ENCODE measurements around the gene ZBTB3. TPM values are rescaled to one million over a fixed set of nuclear protein-coding genes. Genes with fewer than 3 reads are reported as not detected.
A peak's percentile ranks its signal among the peaks of the same experiment; 100 is the strongest.

ZBTB3 gene
- total and polyA plus RNA-seq, 2 of the 13 experiments (the other 11 are each of a cell fraction or from before 2014, with no cell fraction given): 3.4 to 5.2 TPM

GRCh38 chr11:62727165-62727871 lies 26.6 kb downstream of the ZBTB3 start, which contains the start of gene HNRNPUL2 (continued):
- peak; percentile 86; the same call in 1 of the 2 replicates for TF ChIP-seq XBP1 (CRISPR knock-in tag; IDR thresholded peaks at IDR 0.05)
- no peak for TF ChIP-seq ZFP1 (CRISPR knock-in tag; IDR thresholded peaks at IDR 0.05)
- TF ChIP-seq POLR2G (IDR thresholded peaks at IDR 0.05; ENCODE audit: low read depth, low read length): peak; percentile 94
- TF ChIP-seq KDM6A (CRISPR knock-in tag; IDR thresholded peaks at IDR 0.05; ENCODE audit: low read depth): no peak; the same call in 1 of the 2 replicates
- no peak for TF ChIP-seq SMARCE1 (IDR thresholded peaks at IDR 0.05; ENCODE audit: borderline replicate concordance)
- peak; percentile 85; the same call in 1 of the 2 replicates for TF ChIP-seq SAFB2 (CRISPR knock-in tag; IDR thresholded peaks at IDR 0.05; ENCODE audit: borderline replicate concordance, low read depth)
- TF ChIP-seq ZBTB7A (CRISPR knock-in tag; IDR thresholded peaks at IDR 0.05): peak; percentile 39; the same call in 1 of the 2 replicates
- no peak for TF ChIP-seq CBX2 (IDR thresholded peaks at IDR 0.05; ENCODE audit: low read depth, low read length)
- no peak for TF ChIP-seq CBX2 (CRISPR knock-in tag; IDR thresholded peaks at IDR 0.05; ENCODE audit: low read depth)
- peak; percentile 73; the same call in 1 of the 2 replicates for TF ChIP-seq ZNF230 (CRISPR knock-in tag; IDR thresholded peaks at IDR 0.05)
- TF ChIP-seq ZNF33A (CRISPR knock-in tag; IDR thresholded peaks at IDR 0.05; ENCODE audit: borderline replicate concordance): no peak
- no peak for TF ChIP-seq GFI1 (CRISPR knock-in tag; IDR thresholded peaks at IDR 0.05; ENCODE audit: borderline replicate concordance)
- TF ChIP-seq SIN3B (IDR thresholded peaks at IDR 0.05; ENCODE audit: low read length): no peak; the same call in 1 of the 2 replicates
- no peak for TF ChIP-seq FOXK2 (IDR thresholded peaks at IDR 0.05)
- no peak for TF ChIP-seq DNMT3B (CRISPR knock-in tag; conservative IDR thresholded peaks at IDR 0.05)
- peak; percentile 75 for TF ChIP-seq CBX1 (IDR thresholded peaks at IDR 0.05; ENCODE audit: low read depth)
- TF ChIP-seq NBN (conservative IDR thresholded peaks at IDR 0.05): no peak
- TF ChIP-seq NAIF1 (CRISPR knock-in tag; IDR thresholded peaks at IDR 0.05; ENCODE audit: borderline replicate concordance): no peak
- peak; percentile 80 for TF ChIP-seq ZBTB26 (CRISPR knock-in tag; IDR thresholded peaks at IDR 0.05; ENCODE audit: borderline replicate concordance)
- TF ChIP-seq ZNF430 (CRISPR knock-in tag; IDR thresholded peaks at IDR 0.05): peak; percentile 82
- no peak for TF ChIP-seq TEAD3 (CRISPR knock-in tag; optimal IDR thresholded peaks at IDR 0.05; ENCODE audit: borderline replicate concordance)
- peak; percentile 86 for TF ChIP-seq ZNF329 (CRISPR knock-in tag; IDR thresholded peaks at IDR 0.05; ENCODE audit: low read depth)
- TF ChIP-seq ZFYVE20 (CRISPR knock-in tag; IDR thresholded peaks at IDR 0.05; ENCODE audit: borderline replicate concordance, low read depth): peak; percentile 56; the same call in 1 of the 2 replicates
- peak; percentile 67; the same call in 1 of the 2 replicates for TF ChIP-seq KDM5B (CRISPR knock-in tag; IDR thresholded peaks at IDR 0.05; ENCODE audit: borderline replicate concordance)
- TF ChIP-seq HNRNPK (IDR thresholded peaks at IDR 0.05; ENCODE audit: low read depth, low read length, poor library complexity, severe bottlenecking): peak; percentile 87
- TF ChIP-seq SIX1 (CRISPR knock-in tag; IDR thresholded peaks at IDR 0.05; ENCODE audit: borderline replicate concordance): no peak
- no peak for TF ChIP-seq HNRNPH1 (optimal IDR thresholded peaks at IDR 0.05; ENCODE audit: low read depth, low read length)
- TF ChIP-seq FOXO4 (CRISPR knock-in tag; conservative IDR thresholded peaks at IDR 0.05): no peak
- TF ChIP-seq, protein P1, sequence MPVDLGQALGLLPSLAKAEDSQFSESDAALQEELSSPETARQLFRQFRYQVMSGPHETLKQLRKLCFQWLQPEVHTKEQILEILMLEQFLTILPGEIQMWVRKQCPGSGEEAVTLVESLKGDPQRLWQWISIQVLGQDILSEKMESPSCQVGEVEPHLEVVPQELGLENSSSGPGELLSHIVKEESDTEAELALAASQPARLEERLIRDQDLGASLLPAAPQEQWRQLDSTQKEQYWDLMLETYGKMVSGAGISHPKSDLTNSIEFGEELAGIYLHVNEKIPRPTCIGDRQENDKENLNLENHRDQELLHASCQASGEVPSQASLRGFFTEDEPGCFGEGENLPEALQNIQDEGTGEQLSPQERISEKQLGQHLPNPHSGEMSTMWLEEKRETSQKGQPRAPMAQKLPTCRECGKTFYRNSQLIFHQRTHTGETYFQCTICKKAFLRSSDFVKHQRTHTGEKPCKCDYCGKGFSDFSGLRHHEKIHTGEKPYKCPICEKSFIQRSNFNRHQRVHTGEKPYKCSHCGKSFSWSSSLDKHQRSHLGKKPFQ (CRISPR knock-in tag; IDR thresholded peaks at IDR 0.05; ENCODE audit: insufficient replicate concordance): peak; percentile 94
